Hindlimb muscle (tissue), 1 donor: Measurements from ENCODE around the gene SAMD4A. TPM values are rescaled to one million over a fixed set of nuclear protein-coding genes. Genes with fewer than 3 reads are reported as not detected.

ENCODE experiments used
- DNase-seq: peaks from one replicate; pipeline ENCODE4 v3.0.0-alpha.2; 2013
- polyA plus RNA-seq: library from polyadenylated mRNA; unstranded; fragments of 120-200 nt; gene quantifications from one replicate; pipeline ENCODE4 v1.2.1, GENCODE V29; 2013; ENCODE audit not compliant: insufficient read length

The SAMD4A gene
- polyA plus RNA-seq, 1 donor: 63.5 TPM

DNA sequence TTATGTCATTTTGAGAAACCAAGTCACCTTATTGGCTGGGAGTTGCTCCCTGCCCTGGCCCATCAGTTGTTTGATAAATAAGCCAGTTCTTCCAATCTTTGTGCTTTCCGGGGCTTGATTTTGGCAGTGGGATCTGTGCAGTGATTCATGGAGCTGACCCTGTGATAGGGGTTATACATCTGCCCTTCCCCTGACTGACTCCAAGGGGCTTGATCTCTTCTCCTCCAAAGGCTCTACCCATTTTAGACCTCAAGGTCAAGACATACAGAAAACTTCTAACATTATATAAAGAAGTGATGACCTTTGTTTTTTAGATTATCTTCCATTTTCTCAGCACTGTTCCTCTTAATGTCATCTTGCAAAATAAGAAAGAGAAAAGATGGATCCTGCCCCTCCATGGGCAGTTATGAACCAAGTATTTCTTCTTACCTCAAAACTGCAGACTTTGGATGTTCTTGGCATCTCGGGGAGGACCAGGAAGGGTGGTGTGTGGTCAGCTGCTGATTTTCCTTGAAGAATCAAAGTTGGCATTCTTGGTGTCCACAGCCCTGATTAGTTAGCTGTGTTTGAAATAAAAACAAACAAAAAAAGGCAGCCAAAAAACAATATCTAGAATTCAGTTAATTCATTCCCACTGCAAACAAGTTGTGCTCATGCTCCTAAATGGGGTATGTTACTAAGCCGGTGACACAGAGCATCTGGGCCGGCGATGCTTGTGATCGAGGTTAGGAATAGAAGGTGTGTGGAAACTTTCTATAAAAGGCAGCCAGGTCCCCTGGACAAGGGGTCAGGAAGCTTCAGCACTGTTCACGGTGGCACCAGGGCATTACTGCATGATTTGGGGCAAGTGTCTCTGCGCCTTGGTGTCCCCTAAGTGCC lies 120.2 kb downstream of the SAMD4A start:
- no peak for DNase-seq

DNA sequence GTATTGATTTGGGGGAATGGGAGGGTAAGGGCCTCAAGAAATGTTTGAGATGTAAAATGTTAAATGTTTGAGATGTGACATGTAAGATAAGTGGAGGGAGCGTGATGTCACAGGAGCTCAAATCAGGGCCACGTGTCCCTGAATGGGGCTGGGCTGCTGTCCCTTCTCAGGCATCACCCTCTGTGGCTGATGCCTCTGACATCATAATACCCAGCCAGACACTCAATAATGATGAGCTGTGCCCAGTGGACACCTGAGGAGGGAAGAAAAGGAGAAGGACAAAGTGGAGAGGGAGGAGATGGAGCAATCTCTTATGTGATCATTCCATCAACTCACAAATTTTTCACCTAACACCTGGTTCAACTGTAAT lies 120.8 kb downstream of the SAMD4A start:
- DNase-seq: no peak

DNA sequence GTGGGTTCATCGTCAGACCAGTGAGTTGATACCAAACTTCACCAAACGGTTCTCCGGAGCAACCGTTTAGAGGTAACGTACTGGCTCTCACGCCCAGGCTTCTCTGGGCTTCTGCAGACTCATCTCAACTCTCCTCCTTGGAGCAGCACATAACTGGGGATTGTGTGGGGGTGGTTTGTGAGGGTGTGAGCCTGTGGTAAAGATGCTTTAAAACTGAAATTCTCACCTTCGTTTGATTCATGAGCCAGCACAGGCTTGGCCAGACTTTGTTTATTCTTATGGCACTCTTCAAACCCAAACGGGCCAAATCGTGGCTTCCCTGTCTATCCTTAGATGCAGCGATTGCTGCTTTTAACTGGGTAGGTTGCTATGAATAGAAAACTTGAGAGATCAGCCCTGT lies 121.3 kb downstream of the SAMD4A start:
- DNase-seq: no peak

DNA sequence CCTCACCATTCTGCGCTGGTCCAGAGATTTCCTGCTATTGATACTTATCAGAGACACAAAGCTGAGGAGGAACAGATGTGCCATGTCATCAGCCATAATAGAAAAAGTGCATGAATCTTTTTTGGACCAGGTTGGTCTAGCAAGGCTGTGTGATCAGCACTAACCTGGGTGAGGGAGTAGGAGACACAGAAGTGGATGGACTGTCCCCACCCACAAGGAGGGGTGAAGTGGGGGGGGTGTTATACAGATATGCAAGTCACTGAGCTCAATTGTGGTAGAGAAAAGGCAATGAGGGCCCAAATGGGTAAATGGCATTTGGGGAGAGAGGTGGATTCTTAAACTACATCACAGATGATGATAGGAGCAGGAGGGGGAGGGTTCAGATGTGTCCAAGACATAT lies 123.0 kb downstream of the SAMD4A start:
- no peak for DNase-seq

DNA sequence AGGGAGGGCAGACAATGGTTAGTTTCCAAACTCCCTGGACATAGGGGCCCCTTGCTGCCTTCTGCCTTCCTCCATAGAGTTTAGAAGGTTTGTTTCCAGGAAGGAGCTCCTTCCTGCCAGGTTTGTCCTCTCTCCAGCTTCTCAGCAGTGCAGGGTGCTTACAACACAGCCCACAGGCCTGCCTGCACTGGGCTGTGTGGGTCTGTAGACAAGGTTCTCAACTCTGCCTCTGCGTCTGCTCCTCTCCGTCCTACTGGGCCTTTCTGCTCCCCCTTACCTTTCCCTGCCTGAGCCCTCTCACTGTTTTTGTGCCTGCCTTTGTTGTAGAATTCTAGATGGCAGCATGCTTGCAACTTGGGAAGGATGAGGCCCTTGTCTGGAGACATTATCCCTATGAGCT lies 124.0 kb downstream of the SAMD4A start:
- DNase-seq: no peak

DNA sequence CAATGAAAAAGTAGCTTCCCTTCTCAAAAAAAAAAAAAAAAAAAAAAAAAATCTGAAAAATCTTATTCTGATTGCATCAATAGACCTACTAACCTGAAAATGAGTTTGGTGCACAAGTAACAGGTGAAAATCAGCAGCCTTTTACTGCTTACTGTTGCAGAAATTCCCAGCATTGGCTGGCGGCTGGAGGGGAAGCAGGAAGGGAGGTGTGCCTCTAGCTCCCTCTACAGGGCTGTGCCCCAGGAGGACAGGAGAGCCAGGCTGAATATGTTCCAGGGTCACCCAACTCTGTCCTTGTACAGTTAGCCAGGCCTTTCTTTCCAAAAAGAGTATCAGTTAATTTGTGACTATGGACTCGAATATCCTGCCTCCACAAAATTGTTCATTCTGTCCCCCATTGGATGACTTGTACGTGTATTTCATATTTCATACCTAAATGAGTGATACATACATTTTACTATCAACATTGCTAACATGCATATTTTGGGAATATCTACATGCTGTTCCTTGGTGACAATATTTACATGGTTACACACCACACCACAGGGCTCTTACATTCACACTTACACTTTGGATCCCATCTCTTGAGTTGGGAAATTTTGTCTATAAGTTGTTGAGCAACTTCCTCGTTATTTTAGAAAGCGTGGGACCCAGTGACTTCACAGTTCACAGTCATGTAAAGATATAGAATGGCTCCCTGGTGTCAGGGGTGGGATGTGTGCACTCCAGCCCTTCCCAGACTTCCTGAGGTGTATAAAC lies 124.8 kb downstream of the SAMD4A start:
- DNase-seq: peak; percentile 72

DNA sequence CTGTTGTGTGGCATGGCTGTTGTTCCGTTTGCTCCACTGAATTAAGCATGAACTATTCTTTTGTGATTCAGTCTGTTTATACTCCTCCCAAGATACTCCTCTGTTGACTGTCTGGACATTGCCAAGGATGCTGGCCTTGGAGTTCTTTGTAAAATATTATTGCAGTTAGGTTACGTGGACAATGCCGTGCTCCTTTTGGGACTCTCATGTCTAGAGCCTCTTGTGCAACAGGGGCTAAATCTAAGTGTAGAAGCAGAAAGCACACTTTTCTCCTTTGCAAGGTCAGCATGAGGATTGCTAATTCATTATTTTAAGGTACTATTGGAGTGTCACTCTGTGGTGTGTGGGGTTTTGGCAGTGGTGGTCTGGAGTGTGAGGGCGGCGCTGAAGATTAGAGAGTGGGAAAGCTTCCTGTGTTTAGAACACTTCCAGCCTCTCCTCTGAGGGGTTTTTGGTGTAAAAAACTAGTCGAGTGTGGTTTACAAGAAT lies 125.4 kb downstream of the SAMD4A start:
- DNase-seq: no peak

DNA sequence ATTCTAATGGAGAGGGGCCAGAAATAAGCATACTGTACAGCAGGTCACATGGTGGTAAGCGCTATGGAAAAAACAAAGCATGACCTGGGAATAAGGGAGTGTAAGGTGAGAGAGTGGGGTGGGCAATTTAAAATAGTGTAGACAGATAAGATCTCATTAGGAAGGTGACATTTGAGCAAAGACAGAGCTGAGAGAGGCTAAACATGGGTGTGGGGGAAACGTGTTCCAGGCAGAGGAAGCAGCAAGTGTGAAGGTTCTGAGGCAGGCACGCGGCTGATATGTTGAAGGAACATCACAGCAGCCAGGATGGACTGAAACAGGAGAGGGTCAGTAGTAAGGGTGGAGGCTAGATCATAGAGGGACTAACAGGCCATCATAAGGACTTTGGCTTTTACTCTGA lies 126.8 kb downstream of the SAMD4A start:
- no peak for DNase-seq

DNA sequence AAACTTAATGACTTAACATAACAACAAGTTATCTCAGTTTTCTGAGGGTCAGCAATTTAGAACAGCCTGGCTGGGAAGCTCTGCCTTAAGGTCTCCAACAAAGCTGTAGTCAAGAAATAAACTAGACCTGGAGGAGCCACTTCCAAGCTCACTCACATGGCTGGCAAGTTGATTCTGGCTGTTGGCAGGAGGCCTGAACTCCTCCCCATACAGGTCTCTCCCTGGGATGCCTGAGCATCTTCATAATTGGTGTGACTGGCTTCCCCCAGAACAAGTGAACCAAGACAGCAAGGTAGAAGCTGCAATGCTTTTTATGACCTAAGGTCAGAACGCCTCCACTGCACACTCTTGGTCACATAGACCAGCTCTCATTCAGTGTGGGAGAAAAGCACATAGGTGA lies 128.3 kb downstream of the SAMD4A start:
- DNase-seq: no peak

DNA sequence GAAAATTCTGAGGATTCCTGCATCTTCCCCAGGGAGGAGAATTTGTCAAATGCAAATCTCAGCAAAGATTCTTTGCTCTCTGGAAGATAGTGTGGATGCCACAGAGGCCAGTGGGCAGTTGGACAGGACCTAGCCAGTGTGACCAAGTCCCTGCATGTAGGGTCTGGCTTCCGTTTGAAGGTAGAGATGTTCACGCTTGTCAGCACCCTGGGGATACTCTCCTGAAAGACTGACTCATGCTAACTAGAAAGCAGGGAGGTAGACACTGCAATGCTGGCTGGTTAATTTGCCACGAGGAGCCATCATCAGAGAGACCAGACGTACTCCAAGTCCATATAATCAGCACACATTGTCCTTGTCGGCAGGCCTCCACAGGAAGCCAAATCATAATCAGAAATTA lies 130.1 kb downstream of the SAMD4A start:
- no peak for DNase-seq

DNA sequence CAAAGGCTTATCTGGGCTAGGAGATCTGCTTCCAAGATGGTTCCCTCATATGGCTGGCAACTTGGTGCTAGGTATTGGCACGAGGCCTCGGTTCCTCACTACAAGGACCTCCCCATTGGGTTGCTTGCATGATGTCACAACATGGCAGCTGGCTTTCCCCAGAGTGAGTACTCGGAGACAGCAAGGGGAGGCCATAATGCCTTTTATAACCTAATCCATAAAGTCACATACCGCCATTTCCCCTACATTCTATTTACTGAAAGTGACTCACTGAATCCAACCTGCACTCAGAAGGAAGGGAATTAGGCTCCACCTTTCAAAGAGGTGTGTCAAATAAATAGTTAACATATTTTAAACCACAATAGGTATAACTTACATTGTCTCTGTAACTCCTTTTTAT lies 130.9 kb downstream of the SAMD4A start:
- no peak for DNase-seq

DNA sequence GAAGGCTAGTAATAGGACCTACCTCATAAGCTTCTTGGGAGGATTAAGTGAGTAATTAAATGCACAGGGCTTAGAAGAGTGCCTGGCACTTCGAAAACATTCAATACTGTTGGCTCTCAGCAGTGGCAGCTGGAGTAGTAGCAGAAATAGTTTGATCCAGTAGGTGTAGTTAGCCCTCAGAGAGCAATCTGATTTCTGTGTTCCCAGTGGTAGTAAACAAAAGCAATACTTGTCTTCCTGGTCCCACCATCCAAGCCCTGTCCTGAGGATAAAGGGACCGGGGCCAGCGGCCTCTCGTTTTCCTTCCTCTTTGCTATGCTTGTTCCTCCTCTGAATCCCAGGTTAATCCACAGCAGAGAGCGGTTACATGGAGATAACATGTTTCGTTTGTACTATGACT lies 131.6 kb downstream of the SAMD4A start:
- DNase-seq: no peak

DNA sequence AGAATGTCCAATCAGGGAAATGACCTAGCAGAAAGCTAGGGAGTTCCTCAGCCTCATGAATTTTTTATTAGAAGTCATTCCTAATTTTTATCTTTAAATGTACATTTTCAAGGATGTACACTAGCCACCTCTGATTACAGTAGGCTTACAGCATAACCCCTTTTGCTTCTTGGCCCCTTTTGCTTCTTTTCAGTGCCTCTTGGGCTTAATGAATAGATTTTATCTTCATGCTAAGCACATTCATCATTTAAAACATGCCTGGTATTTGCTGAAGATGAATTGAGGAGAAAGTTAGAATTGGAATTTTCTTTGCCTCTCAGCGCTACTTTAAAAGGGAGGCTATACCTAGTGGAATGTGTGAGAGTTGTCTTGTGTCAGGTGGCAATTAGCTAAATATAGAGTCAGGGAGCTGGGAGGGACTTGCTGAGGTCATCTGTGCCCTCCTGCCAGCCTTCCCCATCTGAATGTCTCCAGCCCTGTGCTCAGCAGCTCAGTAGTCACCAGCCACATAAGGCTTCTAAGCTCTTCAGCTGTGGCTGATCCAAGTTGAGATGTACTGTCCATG lies 132.1 kb downstream of the SAMD4A start:
- no peak for DNase-seq

DNA sequence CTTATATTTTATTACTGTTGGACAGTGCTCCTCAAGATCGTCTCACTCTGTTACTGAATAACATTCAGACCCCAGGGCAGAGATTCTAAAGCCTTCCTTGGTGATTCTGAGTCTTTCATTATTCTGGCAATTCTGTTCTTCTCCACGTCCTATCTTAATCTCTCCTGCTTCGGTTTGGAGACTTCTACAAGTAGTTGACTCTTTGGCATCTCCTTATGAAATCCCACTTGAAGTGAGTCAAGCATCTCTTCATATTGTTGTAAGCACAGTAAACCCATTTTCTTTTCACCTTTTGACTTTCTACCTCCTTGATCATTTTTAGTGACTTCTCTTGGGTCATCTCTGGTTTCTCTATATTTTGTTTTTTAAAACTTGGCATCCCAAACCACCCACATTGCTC lies 132.8 kb downstream of the SAMD4A start:
- no peak for DNase-seq

DNA sequence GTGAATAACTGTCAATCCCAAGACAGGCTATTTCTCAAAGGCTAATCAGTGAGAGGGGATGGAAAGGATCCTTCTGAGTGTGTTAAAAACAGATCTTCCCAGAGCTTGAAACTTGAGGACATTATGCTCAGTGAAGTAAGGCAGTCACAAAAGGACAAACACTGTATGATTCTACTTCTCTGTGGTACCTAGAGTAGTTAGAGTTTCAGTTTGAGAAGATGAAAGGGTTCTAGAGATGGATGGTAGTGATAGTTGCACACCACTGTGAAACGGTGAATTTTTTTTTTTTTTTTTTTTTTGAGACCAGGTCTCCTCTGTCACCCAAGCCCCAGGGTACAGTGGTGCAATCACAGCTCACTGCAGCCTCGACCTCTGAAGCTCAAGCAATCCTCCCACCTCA lies 133.8 kb downstream of the SAMD4A start:
- DNase-seq: no peak

DNA sequence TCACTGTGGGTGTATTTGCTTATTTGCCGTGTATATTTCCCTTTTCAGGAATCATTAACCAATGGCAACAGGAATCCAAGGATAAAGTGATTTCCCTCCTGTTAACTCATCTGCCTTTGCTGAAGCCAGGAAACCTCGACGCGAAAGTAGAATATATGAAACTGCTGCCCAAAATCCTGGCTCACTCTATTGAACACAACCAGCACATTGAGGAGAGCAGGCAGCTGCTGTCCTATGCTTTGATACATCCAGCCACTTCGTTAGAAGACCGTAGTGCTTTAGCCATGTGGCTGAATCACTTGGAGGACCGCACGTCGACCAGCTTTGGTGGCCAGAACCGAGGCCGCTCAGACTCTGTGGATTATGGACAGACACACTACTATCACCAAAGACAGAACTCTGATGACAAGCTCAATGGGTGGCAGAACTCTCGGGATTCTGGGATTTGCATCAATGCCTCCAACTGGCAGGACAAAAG lies 135.1 kb downstream of the SAMD4A start:
- DNase-seq: peak; percentile 51

DNA sequence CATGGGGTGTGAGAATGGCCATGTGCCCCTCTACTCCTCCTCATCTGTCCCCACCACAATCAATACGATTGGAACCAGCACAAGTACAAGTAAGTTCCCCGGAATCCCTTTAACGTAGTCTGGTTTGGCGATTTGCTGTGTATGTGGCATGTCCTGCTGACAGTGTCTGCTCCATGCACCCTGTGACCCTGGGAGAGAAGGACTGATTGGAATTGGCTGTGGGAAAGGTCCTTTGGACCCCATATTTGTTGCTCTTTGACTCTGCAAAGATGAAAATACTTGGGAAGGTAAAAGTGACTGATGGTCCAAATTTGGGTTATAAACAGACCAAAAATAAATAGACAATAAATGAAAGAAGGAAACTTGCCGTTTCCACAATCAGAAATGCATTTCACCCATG lies 135.6 kb downstream of the SAMD4A start:
- DNase-seq: no peak

DNA sequence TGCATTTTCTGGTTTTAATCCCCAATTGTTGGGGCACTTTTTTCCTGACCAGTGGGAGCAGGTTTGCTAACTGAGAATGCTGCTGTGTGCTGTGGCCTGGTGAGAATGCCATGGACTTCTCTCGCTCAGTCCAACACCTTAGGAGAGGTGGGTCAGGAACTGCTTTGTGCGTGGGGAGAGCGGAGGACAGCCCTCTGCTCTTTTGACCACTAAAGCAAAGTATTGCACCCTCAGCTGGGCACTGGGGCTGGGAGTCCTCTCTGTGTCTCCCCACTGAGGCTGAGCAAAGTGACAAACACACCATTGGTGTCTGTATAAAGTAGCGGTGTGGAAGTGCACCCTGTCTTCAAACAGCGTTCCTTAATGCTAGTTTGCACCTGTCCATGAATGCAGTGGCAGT lies 136.2 kb downstream of the SAMD4A start:
- DNase-seq: no peak

DNA sequence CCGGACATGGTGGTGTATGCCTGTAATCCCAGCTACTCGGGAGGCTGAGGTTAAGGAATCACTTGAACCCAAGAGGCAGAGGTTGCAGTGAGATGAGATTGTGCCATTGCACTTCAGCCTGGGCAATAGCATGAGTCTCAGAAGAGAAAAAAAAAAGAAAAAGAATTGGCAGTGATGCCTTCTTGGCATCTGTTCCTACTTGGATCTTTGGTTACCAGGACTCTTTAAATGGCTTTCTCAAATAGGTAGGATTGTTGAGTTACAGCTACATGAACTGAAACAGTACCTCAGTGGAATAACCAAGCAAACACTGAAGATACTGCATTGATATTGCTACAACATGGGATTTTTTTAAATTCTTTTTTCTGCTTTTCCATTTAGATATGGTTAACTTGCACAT lies 136.8 kb downstream of the SAMD4A start:
- no peak for DNase-seq

DNA sequence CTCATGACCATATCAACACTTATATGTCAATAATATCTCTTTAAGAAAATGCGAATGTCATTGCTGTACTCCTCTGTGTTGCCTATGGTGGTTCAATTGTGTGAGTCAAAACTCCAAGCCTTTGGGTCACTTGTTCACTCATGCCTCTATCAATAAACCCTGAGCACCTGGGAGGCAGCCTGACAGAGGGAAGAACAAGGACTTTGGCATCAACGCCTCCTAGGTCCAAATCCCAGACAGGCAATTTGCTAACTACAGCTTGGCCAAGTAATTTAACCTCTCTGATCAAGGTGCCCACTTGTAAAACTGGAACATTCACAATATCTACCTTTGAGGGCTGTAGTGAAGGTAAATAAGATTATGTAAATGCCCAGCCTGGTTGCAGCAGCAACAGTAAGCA lies 137.8 kb downstream of the SAMD4A start:
- DNase-seq: no peak

DNA sequence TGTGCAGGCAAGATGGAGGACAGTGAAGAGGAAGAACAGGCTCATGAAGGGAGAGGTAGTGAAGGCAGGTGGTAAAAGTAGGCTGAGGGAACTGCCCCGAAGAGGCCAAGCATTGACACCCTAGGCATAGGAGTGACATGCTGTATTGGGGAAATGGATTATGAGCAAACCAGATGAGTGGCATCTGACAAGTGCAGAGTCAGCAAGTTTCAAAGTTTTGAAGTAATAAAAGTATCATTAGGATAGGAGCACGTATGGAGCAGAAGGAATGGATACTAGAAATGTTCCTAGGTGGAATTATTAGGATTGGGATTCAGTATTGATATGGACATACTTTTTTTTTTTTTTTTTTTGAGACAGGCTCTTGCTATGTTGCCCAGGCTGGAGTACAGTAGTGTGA lies 139.8 kb downstream of the SAMD4A start:
- no peak for DNase-seq

DNA sequence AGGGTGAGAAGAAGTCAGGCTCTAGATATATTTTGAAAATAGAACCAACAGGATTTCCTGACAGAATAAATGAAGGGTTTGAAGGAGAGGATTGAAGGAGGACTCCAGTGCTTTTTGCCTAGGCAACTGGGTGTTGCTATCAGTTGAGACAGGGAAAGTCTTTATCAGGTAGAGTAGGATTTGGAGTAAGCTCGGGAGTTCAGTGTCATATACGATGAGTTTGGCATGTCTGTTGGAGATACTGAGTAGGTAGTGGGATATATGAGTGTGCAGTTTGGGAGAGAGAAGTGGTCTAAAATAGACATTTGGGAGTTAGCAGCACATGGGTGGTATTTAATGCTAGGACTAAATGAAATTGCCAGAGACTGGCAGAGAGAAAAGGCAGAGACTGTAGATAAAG lies 141.2 kb downstream of the SAMD4A start:
- DNase-seq: no peak

DNA sequence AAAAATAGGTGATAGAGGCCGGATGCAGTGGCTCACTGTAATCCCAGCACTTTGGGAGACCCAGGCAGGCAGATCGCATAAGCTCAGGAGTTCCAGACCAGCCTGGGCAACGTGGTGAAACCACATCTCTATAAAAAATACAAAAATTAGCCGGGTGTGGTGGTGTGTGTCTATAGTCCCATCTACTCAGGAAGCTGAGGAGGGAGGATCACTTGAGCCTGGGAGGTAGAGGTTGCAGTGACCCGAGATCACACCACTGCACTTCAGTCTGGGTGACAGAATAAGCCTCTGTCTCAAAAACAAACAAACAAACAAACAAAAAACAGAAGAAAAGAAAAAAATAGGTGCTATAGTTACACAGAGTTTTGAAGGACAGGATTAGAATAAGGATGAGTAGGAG lies 142.1 kb downstream of the SAMD4A start:
- DNase-seq: no peak

DNA sequence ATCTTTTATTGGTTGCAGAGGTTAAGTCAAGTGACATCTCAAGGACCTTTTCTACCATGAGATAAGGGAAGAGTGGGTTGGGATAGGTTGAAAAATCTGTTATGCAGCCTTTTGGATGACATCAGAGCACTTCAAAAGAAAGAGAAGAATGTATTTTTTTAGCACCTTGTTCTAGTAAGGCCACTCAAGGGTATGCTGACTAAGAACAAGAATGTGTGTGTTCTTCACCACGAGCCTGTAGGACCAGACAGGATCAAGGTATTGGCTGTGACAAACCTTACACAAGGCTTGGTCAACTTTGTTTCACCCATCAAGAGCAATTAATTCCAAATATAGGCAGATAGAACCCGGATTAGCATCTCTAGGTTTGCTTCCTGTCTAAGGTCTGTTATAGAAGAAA lies 142.5 kb downstream of the SAMD4A start:
- no peak for DNase-seq
